ENCODE measurements around the gene RCN2. TPM values are rescaled to one million over a fixed set of nuclear protein-coding genes. Genes with fewer than 3 reads are reported as not detected.
A peak's percentile ranks its signal among the peaks of the same experiment; 100 is the strongest.

Gene RCN2
- total and polyA plus RNA-seq, 2 experiments from 2014 or later = 170 to 327 TPM

GRCh38 chr15:76994971-76995945 lies 63.7 kb downstream of the RCN2 start, which contains the start of gene PSTPIP1:
Gene PSTPIP1, plus strand, starts transcription at chr15:76995126. Its CDS starts 448 bp downstream, at chr15:76995574.
- H3K27me3 Mint-ChIP-seq (ENCODE audit: insufficient read depth, low read depth, poor library complexity) = peaks cover 5% of the 10 kb centered on the region
- no peak within 1 kb of the TSS for H3K4me3 ChIP-seq
- H3K4me1 Mint-ChIP-seq = no peaks in the 10 kb centered on the region
- no peak within 1 kb of the TSS for H3K27ac ChIP-seq (ENCODE audit: low read depth)
- H4K20me1 ChIP-seq (replicated peaks; ENCODE audit: insufficient read depth) = no peaks in the 10 kb centered on the region
- H3K27ac Mint-ChIP-seq = no peak within 1 kb of the TSS
- H3F3A ChIP-seq (replicated peaks; ENCODE audit: low read depth) = no peaks in the 10 kb centered on the region
- no peak for TF ChIP-seq POLR2AphosphoS5 (IDR thresholded peaks at IDR 0.05; ENCODE audit: low read depth)
- no peak for TF ChIP-seq STAT1 (IDR thresholded peaks at IDR 0.05; ENCODE audit: unreplicated experiment)
- TF ChIP-seq, protein P1, sequence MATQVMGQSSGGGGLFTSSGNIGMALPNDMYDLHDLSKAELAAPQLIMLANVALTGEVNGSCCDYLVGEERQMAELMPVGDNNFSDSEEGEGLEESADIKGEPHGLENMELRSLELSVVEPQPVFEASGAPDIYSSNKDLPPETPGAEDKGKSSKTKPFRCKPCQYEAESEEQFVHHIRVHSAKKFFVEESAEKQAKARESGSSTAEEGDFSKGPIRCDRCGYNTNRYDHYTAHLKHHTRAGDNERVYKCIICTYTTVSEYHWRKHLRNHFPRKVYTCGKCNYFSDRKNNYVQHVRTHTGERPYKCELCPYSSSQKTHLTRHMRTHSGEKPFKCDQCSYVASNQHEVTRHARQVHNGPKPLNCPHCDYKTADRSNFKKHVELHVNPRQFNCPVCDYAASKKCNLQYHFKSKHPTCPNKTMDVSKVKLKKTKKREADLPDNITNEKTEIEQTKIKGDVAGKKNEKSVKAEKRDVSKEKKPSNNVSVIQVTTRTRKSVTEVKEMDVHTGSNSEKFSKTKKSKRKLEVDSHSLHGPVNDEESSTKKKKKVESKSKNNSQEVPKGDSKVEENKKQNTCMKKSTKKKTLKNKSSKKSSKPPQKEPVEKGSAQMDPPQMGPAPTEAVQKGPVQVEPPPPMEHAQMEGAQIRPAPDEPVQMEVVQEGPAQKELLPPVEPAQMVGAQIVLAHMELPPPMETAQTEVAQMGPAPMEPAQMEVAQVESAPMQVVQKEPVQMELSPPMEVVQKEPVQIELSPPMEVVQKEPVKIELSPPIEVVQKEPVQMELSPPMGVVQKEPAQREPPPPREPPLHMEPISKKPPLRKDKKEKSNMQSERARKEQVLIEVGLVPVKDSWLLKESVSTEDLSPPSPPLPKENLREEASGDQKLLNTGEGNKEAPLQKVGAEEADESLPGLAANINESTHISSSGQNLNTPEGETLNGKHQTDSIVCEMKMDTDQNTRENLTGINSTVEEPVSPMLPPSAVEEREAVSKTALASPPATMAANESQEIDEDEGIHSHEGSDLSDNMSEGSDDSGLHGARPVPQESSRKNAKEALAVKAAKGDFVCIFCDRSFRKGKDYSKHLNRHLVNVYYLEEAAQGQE (IDR thresholded peaks at IDR 0.05; ENCODE audit: unreplicated experiment) = no peak
- TF ChIP-seq EZH2 (IDR thresholded peaks at IDR 0.05; ENCODE audit: low read depth, unreplicated experiment) = no peak
- TF ChIP-seq, protein P2, sequence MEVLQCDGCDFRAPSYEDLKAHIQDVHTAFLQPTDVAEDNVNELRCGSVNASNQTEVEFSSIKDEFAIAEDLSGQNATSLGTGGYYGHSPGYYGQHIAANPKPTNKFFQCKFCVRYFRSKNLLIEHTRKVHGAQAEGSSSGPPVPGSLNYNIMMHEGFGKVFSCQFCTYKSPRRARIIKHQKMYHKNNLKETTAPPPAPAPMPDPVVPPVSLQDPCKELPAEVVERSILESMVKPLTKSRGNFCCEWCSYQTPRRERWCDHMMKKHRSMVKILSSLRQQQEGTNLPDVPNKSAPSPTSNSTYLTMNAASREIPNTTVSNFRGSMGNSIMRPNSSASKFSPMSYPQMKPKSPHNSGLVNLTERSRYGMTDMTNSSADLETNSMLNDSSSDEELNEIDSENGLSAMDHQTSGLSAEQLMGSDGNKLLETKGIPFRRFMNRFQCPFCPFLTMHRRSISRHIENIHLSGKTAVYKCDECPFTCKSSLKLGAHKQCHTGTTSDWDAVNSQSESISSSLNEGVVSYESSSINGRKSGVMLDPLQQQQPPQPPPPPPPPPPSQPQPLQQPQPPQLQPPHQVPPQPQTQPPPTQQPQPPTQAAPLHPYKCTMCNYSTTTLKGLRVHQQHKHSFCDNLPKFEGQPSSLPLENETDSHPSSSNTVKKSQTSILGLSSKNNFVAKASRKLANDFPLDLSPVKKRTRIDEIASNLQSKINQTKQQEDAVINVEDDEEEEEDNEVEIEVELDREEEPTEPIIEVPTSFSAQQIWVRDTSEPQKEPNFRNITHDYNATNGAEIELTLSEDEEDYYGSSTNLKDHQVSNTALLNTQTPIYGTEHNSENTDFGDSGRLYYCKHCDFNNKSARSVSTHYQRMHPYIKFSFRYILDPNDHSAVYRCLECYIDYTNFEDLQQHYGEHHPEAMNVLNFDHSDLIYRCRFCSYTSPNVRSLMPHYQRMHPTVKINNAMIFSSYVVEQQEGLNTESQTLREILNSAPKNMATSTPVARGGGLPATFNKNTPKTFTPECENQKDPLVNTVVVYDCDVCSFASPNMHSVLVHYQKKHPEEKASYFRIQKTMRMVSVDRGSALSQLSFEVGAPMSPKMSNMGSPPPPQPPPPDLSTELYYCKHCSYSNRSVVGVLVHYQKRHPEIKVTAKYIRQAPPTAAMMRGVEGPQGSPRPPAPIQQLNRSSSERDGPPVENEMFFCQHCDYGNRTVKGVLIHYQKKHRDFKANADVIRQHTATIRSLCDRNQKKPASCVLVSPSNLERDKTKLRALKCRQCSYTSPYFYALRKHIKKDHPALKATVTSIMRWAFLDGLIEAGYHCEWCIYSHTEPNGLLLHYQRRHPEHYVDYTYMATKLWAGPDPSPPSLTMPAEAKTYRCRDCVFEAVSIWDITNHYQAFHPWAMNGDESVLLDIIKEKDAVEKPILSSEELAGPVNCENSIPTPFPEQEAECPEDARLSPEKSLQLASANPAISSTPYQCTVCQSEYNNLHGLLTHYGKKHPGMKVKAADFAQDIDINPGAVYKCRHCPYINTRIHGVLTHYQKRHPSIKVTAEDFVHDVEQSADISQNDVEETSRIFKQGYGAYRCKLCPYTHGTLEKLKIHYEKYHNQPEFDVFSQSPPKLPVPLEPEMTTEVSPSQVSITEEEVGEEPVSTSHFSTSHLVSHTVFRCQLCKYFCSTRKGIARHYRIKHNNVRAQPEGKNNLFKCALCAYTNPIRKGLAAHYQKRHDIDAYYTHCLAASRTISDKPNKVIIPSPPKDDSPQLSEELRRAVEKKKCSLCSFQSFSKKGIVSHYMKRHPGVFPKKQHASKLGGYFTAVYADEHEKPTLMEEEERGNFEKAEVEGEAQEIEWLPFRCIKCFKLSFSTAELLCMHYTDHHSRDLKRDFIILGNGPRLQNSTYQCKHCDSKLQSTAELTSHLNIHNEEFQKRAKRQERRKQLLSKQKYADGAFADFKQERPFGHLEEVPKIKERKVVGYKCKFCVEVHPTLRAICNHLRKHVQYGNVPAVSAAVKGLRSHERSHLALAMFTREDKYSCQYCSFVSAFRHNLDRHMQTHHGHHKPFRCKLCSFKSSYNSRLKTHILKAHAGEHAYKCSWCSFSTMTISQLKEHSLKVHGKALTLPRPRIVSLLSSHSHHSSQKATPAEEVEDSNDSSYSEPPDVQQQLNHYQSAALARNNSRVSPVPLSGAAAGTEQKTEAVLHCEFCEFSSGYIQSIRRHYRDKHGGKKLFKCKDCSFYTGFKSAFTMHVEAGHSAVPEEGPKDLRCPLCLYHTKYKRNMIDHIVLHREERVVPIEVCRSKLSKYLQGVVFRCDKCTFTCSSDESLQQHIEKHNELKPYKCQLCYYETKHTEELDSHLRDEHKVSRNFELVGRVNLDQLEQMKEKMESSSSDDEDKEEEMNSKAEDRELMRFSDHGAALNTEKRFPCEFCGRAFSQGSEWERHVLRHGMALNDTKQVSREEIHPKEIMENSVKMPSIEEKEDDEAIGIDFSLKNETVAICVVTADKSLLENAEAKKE (CRISPR knock-in tag; IDR thresholded peaks at IDR 0.05) = no peak
- no peak for TF ChIP-seq ZNF114 (CRISPR knock-in tag; IDR thresholded peaks at IDR 0.05)
- no peak for TF ChIP-seq ETS1 (IDR thresholded peaks at IDR 0.05)
- TF ChIP-seq NANOG (IDR thresholded peaks at IDR 0.05; ENCODE audit: borderline replicate concordance) = no peak
- TF ChIP-seq EZH2phosphoT487 (IDR thresholded peaks at IDR 0.05; ENCODE audit: unreplicated experiment) = no peak
- TF ChIP-seq CREB1 (CRISPR knock-in tag; IDR thresholded peaks at IDR 0.05; ENCODE audit: low read depth) = no peak
- no peak for TF ChIP-seq ZNF331 (CRISPR knock-in tag; IDR thresholded peaks at IDR 0.05; ENCODE audit: low read depth)
- TF ChIP-seq CTCF (conservative IDR thresholded peaks at IDR 0.05; ENCODE audit: low read depth in 2 of 2) = no peak
- no peak for TF ChIP-seq JUNB (IDR thresholded peaks at IDR 0.05; ENCODE audit: unreplicated experiment)
- H3K4me3 Mint-ChIP-seq = no peak within 1 kb of the TSS
- no peaks in the 10 kb centered on the region for H3K36me3 ChIP-seq (ENCODE audit: insufficient read depth)
- H3K36me3 Mint-ChIP-seq (ENCODE audit: low read depth) = no peaks in the 10 kb centered on the region
- H3K9me2 ChIP-seq (ENCODE audit: insufficient read depth) = no peaks in the 10 kb centered on the region
- DNase-seq (ENCODE audit: low spot score) = no peak
- H3K9me3 Mint-ChIP-seq = no peaks in the 10 kb centered on the region
- no peak within 1 kb of the TSS for H3K4me2 ChIP-seq
- H2AFZ ChIP-seq = peak within 1 kb of the TSS; percentile 72
- H3K27me3 ChIP-seq (ENCODE audit: insufficient read depth) = no peaks in the 10 kb centered on the region
- no peaks in the 10 kb centered on the region for H3K4me1 ChIP-seq (ENCODE audit: insufficient read depth)
- ATAC-seq = peak; percentile 23
- H3K79me2 ChIP-seq (replicated peaks; ENCODE audit: insufficient read depth) = no peaks in the 10 kb centered on the region
